COLO829 (cell line): ENCODE data around the gene LSM12.
"Not testable (repeated sequence)": the region's sequence is repeated elsewhere in the genome, so short reads cannot be mapped to it uniquely, and the experiment has no call there.

ENCODE experiments used
- DNase-seq: peaks from one replicate; pipeline ENCODE4 v3.0.0; 2012; ENCODE audit warnings: low spot score

The LSM12 gene

DNA sequence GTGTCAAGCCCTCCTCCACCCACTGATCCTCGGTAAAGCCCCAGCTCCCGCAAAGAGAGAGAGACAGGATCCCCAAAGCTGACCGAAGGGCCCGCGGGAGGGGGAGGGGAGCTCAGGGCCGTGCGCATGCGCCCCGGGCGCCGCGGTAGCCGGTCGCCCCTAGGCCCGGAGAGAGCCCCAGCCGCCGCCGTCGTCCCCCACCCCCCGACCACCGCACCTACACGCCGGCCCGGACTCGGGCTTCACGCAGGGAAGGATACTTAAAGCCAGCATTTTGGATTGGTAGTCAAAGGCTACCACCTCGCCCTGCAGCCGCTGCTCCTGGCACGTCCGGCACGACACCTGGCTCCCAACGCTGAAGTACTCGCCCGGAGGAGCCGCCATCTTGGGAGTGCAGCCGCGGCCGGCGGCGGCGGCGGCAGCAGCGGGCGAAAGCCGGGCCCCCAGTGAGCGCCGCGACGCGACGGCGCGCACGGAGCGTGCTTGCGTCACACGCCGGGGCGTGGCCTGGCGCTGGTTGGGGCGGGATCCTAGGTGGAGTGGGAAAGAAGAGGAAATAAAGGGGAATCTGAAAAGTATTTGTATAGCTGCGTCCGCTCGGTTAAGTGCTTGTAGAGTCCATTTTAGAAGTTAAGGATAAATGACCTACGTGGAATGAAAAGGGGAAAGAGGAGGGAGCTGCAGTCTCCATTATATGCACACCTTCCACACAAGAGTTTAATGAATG lies at the start of gene LSM12:
Gene LSM12 (minus strand): TSS at position 468 of the 727 bp plus-strand sequence. CDS start 84 bp downstream, at position 384.
- peak; percentile 89 for DNase-seq

DNA sequence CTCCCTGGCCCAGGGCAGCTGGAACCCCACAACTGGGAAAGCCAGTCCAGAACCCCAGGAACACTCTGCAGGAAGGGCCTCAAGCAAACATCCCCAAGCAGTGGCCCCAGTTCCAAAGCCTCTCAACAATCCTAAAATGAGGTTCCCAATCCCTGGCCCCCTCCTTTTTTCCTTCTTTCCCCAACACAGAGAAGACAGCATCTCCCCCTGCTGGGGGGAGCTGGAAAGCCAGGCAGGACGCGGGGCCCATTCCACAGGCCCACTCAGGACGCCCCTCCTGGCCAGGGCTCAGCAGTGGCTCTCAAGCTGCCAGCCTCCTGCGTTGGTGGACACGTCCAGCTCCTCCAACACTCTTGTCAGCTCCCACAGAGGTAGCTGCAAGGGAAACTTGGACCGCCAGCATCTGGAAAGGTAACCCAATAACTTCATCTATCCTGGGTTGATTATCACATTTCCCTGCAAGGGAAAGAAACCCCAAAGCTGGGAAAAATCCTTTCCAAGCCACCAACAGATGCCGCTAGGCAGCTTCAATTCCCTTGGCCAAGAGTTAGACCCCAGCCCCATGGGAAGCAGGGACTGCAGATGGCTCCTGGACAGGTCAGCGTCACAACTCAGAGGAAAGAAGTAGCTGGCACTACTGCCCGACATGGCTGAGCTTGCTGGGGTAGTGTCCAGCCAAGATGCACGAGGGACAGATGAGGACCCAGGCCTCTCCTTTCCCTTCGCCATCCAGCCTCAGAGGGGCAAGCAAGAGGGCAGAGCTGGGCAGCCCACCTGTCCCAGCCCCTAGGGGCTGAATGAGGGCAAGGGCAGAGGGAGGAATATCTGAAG lies 49.3 kb upstream of the LSM12 start:
- DNase-seq, result peak; percentile 48

DNA sequence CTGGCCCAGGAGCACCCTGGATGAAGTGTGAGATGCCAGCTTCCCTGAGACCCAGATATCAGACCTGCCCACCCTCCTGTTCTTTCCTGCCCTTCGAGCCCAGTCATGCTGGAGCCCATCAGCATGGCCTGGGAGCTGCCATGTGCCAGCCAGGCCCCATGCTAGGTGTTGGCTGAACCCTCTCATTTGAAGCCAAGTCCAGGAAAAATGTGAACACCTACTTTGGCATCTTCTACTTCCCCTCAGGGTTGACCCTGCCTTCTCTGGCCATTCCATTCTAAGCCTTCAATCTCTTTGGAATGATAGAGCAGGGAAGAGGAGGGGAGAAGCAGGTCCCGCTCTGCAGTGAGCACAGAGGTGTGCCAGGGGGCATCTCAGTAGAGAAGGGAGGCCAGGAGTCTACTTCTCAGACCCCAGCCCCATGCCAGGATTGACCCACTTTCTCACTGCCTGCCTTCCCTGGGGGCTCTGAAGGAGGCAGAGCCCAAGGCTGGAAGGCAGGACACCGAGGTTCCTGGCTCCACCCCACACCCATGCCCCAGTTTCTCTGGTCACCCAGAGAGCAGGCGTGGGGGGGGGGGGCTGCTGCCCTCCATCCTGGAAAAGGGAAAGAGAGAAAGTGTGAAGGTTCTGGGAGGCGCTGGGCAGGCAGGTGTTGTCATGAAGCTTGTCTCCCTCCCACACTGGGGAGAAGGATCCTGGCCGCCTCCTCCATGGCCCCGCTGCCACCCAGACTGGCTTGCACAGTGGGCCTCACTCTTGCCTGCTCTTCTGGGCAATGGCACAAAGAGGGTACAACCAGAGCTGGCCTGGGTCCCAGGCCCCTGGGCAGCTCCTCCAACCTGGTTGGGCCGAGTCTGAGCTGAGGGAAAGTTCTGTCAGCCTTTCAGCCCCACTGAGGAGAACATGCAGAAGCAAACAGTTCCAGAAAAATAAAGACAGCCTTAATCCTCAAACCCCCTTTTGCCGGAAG lies 47.7 kb upstream of the LSM12 start:
- DNase-seq, result no peak

DNA sequence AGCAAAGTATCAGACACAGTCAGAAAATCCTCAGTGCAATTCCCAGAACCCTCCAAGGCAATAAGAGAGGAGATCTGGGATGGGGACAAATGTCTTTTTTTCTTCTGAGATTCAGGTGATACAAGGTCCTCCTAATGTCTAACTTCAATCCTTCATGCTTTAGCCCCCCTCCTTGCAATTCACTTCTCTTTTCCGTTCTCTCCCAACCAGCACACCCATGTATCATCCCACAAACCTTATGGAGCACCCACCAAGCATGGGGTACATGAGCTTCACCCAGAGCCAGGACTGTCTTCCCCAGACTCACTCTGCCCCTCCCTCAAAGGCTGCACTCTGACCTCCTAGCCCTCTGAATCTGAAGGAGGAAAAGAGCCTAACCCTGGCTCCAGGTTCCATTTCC lies 46.9 kb upstream of the LSM12 start:
- DNase-seq, result no peak

DNA sequence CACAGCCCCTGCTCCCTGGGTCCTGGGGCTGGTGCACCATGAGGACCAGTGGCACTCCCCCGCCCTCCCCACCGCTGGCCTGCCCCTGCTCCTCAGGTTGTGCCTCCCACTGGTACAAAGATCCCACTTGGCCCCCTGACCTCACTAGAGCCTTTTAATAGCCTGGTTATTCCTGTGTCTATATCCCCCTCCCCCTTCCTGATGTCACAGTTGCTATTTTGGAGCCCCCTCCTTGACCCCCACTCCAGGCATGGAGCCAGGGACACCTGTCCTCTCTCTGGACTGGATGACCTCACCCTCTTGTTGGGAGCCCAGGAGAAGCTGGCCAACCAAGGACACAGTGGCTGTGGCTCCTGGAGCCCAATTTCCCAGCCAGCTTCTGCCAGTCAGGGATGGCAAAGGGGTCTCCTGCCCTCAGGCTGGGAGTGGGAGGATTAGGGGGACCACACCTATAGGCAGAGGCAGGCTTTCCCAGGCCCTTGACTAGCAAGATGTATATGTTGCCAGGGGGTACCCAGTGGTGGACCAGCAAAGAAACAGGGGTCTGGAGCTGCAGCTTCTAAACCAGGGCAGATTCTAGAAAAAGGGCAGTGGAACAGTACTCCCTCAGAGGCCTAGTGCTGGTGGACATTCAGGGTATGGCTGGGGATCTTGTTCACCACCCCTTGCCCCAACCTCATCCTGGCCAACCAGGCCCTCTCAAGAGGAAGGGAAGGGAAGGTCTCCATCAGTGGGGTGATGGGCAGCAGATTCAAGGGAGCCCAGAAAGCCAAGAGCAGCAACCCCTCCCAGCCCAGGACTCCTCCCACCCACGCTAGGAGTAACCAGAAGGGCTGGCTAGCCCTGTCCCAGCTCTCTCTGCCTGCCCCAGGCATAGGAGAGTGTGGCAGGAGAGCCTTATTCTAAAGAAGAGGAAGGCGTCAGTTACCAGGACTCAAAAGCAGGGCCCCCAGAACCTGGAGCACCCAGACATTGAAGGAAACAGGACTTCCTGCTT lies 46.1 kb upstream of the LSM12 start:
- no peak for DNase-seq

DNA sequence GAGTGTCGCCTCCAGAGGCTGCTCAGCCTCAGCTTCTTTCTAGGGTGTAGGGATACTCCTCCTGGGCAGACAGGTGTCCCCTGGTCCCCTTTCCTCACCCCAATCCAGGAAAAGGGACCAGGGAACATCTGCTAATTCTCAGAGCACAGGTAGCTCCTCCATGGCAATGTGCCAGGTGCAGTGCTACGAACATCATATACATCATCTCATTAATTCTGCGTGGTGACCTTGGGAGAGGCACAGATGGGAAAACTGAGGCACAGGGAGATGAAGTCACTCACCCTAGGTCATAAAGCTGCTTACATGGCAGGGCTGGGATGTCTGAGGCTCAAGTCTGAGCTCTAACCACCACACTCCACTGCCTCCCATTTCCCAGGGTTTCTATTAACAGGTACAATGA lies 45.3 kb upstream of the LSM12 start:
- no peak for DNase-seq

DNA sequence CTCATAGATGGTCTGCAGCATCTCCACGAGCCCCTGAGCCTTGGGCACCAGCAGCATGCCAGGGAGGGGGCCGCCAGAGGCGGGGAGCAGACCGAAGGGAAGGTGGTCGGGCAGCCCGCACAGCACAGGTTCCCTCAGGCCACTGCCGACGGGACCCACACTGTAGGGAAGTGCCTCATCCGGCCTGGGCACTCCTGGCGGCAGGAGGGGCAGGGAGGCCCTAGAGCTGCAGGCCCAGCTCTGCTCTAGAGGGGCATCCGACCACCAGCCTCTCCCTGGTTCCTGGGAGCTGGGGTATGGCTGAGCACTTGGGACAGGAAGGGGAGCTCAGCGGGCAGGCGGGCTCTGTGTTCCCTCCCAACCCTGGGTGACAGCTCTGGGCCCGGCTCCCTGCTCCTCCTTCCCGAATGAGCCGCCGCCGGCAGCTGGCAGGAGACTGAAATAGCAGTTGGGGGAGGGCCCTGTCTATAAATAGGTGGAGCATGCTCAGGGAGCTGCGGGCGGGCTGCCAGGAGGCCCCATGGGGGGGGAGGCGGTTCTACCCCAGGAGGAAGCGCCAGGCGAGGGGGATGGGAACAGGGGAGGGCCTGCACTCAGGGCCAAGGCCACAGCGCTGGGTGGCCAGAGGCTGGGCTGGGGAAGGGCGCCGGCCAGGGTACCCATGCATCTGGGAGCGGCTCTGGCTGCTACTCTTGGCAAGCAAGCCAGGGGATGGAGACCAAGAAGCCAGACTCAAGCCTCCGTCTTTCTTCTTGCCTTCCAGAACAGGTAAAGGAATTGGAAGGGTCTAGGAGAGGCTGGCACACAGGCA lies 44.6 kb upstream of the LSM12 start:
- peak; percentile 88 for DNase-seq

DNA sequence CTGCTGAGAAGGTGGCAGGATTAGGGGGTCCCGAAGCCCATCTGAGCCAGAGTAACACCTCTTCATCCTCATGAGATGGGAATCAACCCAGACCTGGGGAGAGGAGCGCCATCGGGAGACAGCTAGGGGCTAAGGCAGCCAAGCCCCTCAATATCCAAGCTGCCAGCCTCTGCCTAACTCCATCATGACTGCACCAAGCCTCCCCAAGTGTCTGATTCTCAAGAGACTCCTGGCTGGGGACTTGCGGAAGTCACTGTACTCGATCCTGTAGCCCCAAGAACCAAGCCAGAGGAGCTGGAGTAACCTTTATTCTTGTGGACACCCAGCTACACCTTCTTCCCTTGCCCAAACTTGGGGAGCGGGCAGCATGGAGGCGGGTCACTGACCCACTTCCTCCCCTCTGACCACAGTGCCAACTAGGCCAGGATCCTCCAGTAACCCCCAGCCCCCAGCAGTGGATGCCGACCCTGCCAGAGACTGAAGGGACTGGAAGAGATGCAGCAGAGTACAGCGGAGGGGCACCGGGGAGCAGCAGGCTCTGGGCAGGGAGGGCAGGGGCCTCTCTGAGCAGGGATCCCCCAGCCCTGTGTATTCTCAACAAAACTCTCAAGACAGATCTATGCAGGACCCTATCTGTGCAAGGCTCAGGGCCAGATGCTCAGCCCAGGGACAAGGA lies 43.7 kb upstream of the LSM12 start:
- DNase-seq, result no peak

DNA sequence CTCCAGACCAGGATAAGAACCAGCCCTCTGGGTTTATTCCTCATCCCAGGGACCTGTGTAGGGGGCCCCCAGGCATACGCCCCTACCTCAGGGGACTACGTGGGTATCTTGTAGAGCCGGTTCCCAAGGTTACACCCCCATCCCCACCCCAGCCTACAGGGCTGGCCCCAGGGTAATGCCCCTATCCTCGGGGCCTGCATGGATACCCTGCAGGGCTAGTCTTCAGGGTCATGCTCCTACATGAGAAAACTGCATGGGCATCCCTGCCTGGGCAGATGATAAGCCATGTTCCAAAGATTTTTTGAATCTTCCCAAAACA lies 42.8 kb upstream of the LSM12 start:
- no peak for DNase-seq

DNA sequence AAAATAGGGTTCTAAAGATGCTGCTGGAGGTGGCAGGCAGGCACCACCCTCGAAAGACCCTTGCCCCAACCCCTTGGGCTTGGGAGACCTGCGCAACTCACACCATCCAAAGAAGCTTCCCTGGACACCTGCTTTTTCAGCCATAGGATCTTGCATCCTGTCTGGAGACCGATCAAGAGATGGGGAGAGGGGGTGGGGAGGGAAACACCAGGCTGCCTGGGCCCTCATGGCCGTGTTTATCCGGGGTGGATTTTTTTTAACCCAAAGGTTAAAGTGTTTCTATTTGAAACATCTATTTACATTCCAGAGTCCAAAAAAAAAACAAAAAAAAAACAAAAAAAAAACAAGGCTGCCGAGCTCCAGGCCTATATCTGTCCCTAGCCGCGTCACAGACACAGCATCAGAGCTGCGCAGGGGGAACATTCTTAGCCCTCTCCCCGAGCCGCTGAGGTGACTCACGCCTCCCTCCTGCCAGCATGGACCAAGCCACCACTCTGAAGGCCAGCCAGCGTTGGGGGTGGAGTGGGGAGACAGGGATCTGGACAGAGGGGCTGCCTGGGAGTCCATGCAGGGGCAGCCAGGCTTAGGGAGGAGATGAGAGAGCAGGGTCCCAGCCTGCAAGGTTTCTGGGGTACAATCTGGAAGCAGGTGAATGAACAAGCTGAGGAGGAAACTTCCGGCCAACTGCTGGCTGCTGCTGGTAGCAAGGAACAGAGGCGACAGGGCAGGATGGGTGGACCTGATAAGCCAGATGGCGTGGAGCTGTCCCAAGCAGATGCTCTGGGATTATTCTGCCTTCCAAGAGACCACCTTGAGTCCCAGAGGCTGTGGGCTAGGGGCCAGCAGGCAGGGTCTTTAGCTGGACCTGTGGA lies 42.2 kb upstream of the LSM12 start:
- DNase-seq, result no peak

DNA sequence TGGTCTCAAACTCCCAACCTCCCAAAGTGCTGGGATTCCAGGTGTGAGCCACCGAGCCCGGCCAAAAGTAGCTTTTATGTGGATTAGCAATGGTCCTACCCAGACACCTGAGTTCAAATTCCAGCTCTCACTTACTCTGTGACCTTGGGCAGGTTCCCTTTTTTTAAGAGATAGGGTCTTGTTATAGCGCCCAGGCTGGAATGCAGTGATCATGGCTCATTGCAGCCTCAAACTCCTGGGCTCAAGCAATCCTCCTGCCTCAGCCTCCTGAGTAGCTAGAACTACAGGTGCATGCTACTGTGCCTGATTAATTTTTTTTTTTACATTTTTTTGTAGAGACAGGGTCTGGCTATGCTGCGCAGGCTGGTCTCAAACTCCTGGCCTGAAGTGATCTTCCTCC lies 40.3 kb upstream of the LSM12 start:
- no peak for DNase-seq

DNA sequence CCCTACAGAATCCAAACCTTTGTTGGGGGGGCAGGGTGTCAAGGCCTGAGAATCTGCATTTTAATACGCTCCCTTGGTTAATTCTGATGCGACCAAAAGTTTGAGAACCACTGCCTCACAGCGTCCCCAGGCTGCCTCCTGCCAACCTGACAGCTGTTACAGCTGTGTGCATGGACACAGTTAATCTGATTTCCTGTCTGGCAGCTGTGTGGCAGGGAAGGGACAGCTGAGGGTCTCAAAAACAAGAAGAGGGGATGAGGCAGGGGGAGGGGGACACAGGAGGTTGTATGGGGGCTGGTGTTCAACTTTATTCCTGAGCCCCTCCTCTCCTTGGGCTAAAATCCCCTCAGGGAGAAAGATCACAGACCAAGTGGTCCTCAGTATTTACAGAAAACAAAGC lies 39.5 kb upstream of the LSM12 start:
- no peak for DNase-seq

DNA sequence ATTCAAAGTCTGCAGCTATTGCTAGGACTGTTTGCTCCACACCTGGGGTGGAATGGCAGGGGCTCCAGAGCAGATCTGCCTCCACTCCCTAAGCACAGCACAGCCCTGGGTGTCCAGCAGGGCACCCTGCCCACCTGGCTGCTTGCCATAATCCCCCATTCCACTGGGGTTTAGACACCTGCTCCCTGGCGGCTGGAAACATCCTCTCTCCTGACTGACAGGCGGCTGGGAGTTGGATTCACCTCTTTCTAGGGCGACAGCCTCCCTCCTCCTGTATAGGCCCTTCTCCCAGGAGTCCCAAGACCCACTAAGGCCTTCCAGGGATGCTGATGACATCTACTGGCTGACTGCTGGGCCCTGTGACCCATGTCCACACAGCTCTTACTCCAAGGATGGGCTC lies 39.0 kb upstream of the LSM12 start:
- no peak for DNase-seq

DNA sequence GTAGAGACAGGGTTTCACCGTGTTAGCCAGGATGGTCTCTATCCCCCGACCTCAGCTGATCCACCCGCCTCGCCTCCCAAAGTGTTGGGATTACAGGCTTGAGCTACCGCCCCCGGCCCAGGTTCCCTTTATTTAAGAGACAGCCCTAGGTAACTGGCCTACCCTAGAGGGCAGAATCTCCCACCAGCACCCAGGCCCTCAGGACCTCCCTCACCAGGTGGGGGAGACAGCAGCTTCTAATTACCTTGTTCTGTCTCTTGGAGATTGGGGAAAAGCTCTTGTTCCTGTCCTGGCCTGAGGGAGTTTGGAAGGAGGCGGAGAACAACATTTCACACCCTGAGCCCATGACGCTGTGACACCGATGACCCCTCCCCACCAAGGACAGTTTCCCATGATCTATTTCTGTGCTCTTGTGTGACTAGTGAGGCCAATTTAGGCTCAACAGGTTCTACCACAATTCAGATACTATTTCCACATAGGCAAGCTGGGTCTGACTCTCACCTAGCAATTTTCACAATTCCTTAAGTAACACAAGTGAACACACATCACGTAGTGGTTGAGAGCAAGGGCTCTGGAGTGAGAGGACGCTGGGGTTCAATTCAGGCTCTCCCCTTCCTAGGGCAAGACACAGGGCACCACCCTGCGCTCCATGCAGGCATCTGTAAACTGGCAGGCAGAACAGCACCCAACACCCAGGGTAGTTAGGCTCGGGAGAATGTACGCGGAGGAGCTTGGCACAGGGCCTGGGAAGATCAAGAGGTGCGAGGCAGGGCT lies 36.6 kb upstream of the LSM12 start:
- no peak for DNase-seq

DNA sequence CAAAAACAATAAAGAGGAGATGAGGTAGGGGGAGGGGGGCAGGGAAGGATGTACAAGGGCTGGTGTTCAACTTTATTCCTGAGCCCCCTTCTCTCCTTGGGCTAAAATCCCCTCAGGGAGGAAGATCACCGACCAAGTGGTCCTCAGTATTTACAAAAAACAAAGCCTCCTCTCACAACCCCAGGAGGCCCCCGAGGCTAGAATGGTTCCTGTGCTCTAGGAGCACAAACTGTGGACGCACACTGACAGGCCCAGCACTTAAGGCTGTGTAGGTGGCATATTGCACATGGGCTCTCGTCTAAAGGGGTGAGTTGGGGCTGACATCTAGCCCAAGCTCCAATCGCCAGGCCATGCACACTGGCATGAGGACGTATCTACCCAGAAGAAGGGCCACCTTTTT lies 35.4 kb upstream of the LSM12 start:
- not testable (repeated sequence) for DNase-seq

DNA sequence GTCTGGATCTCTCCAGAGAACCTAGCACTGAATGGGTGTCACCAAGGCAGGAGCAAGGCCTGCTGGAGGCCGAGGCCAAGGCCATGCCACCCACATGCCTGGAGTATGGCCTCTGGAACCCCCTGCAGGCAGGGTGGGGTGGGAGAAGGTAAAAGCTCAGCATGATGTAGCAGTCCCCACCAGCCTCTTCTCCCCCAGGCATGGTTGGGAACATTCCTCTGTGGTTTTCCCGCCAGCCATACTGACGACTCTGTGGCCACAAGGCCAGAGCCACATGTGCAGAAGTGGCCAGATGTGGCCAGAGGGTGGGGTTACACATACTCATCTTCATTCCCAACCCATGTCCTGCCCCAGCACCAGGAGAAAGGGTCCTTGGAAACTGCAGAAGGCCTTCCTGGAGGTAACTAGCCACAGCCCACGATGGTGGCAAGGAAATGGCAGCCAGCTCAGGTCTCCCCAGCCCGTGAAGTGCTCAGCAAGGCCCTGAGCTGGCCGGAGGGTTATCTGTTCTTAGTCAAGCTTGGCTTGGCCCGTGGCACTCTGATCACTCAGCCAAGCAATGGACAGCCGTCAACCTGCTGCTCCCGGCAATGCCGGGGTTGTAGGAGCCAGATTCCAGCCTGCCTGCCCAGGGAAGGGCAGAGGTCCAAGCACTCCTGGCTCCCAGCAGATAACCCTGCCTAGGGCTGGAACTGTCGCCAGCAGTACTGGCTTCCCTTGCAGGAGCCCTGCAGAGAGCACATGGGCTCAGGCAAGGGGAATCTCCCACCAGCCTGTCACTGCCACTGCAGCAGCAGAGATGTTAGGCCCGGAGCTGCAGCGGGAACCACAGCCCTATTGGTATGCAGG lies 30.9 kb upstream of the LSM12 start:
- no peak for DNase-seq
